ENCODE measurements around the gene ASB9. TPM values are rescaled to one million over a fixed set of nuclear protein-coding genes. Genes with fewer than 3 reads are reported as not detected.
"Not testable (repeated sequence)": the region's sequence is repeated elsewhere in the genome, so short reads cannot be mapped to it uniquely, and the experiment has no call there.

The ASB9 gene, protein sequence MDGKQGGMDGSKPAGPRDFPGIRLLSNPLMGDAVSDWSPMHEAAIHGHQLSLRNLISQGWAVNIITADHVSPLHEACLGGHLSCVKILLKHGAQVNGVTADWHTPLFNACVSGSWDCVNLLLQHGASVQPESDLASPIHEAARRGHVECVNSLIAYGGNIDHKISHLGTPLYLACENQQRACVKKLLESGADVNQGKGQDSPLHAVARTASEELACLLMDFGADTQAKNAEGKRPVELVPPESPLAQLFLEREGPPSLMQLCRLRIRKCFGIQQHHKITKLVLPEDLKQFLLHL
- total RNA-seq = 1 to 10 TPM in 1 of 2 donors, under 1 TPM in 1; 0.95 to 1.9 TPM
- long read RNA-seq, partial matches to known transcripts = 0 of 7 reads
- long read RNA-seq, other reads (novel, unspliced or antisense) = 3 of 7 reads

DNA sequence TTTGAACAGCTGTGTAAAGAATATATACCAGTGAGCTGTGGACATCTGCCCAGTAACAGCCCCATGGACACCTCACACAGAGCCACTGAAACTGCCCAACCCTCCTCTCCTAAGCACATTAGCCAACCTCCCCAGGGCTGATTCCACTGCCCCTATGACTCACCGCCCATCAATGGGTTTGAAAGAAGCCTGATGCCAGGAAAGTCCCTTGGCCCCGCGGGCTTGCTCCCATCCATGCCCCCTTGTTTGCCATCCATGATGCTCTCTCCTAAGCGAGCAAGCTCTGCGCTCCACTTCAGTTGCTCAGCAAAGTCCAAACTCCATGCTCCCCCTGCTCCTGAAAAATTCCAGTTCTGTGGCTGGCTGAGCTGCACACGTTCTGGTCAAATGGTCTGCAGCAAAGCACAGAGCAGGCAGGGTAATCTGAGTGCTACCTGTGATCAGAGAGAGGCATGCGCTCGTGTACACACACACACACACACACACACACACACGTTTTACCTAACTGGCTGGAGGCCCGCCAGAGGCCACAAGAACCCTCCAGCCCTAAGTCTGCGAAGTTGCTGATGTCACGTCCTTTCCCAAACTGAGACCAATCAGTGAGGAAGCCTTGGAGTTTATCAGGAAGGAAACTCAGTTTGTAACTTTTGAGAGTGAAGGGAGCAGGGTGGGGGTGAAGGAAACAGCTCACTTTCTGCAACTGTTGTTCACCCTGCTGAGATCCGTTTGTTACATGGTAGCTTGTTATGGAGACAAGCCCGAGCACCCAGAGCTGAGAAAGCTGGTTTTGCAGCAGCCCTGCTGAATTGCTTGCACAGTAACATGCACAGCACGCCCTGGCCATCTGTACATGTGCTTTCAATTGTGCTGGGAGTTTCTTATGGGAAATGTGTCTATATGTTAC, at the start of gene ASB9:
TSS of gene ASB9 (minus strand) at position 466 of the 904 bp plus-strand sequence. CDS start at position 257, 209 bp downstream.
- peak; percentile 82 for ATAC-seq

DNA sequence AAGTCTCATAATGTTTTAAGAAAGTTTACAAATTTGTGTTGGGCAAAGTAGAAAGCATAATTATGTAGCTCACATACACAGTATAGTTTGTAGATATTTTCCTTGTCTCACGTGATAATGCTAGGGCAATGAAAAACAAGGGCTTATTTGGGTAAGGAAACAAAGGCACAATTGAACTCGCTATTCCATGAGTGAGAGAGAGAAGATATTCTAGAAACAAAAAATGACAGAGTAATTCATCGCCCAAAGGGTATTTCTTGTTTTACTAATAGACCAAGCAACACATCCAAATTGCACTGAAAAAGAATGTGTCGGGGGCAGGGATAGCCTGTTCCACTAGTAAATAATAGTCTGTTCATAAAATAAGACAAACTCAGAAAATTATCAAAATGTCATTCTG, 49.2 kb upstream of the ASB9 start:
- intact Hi-C loops (cut with DNase I, micrococcal nuclease) = no loop called here

More for the DNA sequence above, at the start of gene ASB9:
- intact Hi-C loops (cut with DNase I, micrococcal nuclease) = no loop called here
- peak; percentile 42 to 47 for DNase-seq

DNA sequence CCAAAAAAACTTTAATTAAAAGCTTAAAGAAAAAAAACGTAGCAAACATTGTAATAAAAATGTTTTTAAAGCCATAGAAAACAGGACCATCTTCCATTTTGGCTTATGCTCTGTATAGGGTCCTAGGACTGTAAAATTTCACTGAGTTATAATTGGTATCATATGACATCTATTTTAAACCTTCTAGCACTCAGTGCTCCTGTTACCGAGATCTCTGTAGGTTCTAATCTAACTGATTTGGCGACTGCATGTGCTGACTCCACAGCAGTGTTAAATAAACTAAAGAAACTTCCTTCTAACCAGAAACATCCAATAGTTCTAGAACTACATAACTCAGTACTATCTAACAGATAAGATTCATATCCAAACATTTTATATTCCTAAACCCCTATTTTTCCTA, 45.6 kb upstream of the ASB9 start, which contains the start of gene ASB11:
TSS of gene ASB11 (minus strand) at position 132 of the 400 bp plus-strand sequence. CDS start at position 97, 35 bp downstream.
- ATAC-seq (no peak), DNase-seq (no peak)
- intact Hi-C loops (cut with DNase I, micrococcal nuclease) = no loop called here

More for the DNA sequence above, 49.2 kb upstream of the ASB9 start:
- ATAC-seq = no peak
- DNase-seq = no peak

DNA sequence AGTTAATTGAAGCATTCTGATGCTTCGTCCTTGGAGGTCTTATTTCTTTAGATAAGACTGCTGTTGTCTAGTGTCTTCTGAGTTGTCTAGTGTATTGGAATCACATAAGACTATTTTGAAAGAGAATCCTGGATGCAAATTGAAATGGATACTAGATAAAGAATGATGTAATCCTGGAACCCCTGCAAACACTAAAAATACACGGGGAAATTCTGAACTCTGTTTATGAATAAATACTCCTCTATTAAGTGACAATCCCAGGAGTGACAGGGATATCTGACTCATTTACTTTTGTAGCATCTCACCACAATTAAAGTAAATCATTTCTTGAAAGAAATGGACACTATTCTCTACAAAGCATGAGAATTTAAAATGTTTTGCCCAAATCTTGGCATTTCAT, 44.6 kb upstream of the ASB9 start:
- no peak for ATAC-seq
- DNase-seq = no peak
- intact Hi-C loops (cut with DNase I, micrococcal nuclease) = no loop called here

DNA sequence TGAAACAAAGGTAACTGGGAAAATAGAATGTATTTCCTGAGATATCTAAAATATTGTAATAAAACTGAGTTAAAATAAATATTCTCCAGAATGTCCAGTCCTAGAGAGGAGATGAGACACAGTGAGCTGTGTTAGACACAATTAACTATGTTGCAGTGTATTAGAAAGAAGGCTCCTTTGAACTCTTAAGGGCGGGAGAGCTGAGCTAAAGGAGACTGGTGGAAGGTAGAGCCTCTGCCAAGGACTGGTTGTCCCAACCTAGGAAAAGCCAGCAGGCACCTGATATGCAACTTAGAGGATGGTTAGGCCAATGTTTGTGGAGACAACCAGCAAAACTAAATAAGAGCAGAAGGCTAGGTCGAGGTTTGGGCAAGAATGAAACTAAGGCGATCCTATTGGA, 41.2 kb upstream of the ASB9 start:
- no peak for ATAC-seq
- no peak for DNase-seq
- intact Hi-C loops (cut with DNase I, micrococcal nuclease) = no loop called here

DNA sequence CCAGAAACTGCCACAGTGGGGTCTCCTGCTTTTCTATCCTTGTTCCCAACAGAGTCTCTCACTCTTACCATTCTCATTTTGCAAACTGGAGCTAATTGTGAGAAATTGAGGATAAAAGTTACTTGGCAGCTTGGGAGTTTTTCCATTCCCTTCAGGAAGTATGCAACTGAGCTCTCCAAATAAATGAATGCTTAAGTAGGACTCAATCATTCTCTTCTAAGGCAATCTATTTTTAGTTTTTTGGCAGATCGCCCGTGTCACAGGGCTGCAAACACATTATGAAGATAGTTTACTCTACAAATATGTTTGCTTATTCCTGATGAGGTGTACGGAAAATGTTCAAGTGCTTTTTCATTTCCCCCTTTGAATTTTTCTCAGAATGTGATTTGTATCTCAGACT, 40.2 kb upstream of the ASB9 start:
- intact Hi-C loops (cut with DNase I, micrococcal nuclease) = no loop called here
- no peak for DNase-seq
- no peak for ATAC-seq

DNA sequence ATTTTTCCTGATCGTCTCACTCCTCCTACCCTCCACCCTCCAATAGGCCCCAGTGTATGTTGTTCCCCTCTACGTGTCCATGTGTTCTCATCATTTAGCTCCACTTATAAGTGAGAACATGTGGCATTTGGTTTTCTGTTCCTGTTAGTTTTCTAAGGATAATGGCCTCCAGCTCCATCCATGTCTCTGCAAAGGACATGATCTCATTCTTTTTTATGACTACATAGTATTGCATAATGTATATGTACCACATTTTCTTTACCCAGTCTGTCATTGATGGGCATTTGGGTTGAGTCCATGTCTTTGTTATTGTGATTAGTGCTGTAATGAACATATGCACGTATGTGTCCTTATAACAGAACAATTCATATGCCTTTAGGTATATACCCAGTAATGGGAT, 36.0 kb upstream of the ASB9 start:
- DNase-seq; intact Hi-C loops (cut with DNase I, micrococcal nuclease): not testable (repeated sequence)

DNA sequence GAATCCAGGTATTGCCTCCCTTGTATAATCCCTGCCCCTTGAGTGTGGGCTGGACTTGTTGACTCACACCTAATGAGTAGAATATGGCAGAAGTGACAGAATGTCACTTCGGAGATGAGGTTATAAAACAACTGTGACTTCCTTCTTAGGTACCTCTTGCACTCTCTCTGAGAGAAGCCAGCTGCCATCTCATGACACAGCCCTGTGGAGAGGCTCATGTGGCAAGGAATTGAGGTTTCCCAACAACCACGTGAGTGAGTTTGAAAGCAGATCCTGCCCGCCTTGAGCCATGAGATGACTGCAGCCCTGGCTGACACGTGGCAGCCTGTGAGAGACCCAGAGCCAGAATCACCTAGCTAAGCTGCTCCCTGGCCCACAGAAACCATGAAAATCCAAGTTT, 32.0 kb upstream of the ASB9 start:
- DNase-seq = peak; percentile 15 to 50
- intact Hi-C loops (cut with DNase I, micrococcal nuclease) = no loop called here
- peak; percentile 88 for ATAC-seq

More for the DNA sequence above, 36.0 kb upstream of the ASB9 start:
- not testable (repeated sequence) for ATAC-seq

DNA sequence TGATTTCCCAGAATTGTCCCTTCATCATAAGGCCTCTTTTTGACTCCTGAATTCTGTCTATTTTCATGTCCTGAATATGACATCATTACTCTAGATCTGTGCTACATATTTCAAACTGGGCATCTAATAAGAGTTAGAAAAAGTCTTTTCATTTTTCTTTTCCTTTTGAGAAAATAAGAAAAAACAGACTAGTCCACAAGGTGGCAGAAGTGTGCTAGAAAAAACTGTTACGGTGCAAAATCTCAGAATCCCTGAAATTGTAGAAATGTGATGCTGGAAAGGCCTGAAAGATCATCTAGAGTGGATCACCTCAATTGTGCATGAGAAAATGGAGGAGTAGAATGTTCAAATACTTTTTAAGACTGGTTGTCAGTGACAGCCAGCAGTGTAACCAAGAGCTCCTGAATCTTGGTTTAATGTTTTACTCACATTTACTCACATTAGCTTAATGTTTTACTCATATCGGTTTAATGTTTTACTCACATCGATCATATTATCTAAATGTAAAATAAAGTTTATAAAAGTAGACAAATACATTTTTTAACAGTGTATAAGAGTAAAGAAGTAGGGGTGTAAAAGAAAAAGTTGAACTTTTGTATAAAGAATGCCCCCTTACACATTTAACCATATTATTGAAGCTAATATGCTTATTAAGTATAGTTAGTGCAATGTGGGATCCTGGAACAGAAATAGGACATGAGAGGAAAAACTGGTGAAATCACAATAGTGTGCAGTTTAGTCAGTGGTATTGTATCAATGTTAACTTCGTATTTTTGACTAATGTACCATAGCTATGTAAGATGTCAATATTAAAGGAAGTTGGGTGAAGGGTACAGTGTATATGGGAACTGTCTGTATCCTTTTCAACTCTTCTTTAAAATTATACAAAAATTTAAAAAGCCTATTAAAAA, 30.3 kb upstream of the ASB9 start:
- intact Hi-C loops (cut with DNase I, micrococcal nuclease) = no loop called here
- ATAC-seq (peak; percentile 72), DNase-seq (no peak)

DNA sequence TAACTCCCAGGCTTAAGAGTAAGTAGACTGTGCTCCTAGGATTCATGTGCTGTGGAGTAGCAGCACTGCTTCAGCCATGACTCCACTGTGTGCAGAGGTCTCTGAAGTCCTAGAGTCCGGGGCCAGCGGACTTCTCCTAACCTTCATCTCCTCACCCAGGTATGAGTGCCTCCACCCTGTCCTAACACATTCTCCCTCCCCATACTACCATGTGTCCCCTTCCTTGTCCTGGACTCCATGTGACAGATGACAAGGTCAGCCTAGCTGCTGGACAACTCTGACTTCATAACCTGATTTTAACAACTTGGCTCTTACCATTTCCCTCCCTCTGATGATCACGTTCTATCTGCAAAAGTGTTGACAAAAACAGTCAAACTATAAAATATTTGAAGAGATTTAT, 28.9 kb upstream of the ASB9 start:
- DNase-seq (no peak), ATAC-seq (no peak)
- intact Hi-C loops (cut with DNase I, micrococcal nuclease) = no loop called here

DNA sequence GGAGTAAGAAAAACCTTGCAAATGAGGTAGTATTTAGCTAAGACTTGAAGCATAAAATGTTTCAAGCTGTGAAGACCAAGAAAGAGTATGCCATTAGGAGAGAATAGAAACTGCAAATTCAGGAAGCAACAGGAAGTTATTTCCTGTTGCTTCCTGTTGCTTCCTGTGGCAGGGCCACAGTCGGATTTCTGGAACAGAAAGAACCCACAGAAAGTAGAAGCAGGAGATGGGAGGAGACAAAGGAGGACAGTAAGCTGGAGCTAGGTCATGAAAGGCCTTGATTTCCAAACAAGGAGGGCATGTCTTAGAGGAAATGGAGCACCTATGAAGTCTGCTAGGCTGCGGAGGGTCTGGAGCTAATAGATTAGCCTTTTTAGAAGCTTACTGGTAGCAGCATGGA, 28.3 kb upstream of the ASB9 start:
- ATAC-seq = no peak
- no peak for DNase-seq
- intact Hi-C loops (cut with DNase I, micrococcal nuclease) = no loop called here

DNA sequence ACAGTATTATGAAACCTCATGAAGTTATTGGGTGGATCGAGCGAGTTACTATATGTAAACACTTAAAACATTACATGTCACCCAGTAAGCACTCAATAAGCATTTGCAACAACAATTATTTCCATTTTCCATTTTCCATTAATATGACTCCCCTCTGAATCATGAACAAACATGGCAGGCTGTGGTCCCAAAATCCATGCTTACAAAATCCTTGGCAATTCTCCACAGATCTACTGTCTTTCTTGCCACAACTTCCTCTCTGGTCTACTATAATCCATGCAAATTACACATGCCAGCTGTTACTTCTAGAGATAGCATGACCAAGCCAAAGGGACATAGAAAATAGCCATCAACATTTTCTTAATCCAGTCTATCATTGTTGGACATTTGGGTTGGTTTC, 23.6 kb upstream of the ASB9 start:
- intact Hi-C loops (cut with DNase I, micrococcal nuclease) = no loop called here
- DNase-seq (no peak), ATAC-seq (no peak)

DNA sequence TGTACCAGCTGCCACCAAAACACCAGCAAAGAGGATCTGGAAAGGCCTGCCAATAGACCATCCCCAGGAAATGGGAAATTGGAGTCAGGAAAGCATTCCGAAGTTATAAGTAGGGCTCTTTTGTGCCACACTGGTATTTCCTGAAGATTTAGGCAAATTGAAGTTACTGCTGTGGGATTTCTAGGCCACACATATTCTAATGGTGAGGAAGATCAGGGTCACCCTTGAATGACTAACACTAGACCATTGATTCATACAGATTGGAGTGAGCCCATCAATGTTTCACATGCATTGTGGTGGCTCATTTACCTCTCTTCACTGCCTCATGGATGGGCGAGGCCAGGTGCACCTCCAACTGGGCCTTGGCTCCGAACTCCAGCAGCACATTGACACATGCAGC, 23.0 kb upstream of the ASB9 start:
- no peak for DNase-seq
- intact Hi-C loops (cut with DNase I, micrococcal nuclease) = no loop called here
- no peak for ATAC-seq

DNA sequence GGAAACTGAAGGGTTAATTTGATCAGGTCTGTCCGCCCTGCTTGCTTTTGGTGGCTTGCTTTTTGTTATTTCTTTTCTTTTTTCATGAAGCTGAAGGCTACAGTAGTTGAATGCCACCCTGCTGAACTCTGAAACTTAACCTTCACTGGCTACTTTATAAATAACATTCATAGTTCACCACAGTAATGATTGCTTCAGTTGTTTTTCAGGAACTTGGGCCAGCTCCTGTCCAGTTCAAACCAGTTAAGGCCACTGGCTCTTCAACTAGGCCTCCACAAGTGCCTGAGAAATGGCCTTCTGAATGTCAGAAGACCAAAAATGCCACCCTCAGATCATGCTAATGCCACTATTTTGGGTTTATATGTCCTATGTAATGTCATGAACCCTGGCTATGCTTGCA, 7.7 kb upstream of the ASB9 start:
- intact Hi-C loops (cut with DNase I, micrococcal nuclease) = no loop called here
- ATAC-seq (no peak), DNase-seq (no peak)

DNA sequence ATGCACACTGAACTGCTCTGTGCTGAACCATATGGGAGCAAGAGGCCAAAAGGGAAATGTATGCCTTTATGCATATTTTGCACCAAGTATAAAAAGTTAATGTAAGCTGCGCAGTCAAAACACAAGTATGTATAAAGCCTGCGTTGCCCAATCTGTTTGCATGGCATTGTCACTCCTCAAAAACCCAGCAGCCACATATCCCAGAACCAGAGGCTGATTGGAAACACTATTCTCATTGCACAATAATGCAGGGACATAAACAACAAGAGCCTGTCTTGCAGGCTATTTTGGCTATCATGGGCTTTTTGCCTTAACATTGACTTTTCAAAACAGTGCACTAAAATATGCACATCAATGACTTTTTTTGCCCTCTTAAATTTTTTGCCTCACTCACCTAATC, 5.1 kb upstream of the ASB9 start:
- ATAC-seq (no peak), DNase-seq (no peak)
- intact Hi-C loops (cut with DNase I, micrococcal nuclease) = no loop called here

DNA sequence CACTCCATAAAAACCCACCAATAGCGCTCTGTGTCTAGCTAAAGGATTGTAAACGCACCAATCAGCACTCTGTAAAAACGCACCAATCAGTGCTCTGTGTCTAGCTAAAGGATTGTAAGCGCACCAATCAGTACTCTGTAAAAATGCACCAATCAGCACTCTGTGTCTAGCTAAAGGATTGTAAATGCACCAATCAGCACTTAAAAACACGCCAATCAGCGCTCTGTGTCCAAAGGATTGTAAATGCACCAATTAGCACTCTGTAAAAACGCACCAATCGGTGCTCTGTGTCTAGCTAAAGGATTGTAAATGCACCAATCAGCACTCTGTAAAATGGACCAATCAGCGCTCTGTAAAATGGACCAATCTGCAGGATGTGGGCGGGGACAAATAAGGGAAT, 3.4 kb upstream of the ASB9 start:
- ATAC-seq; DNase-seq; intact Hi-C loops (cut with DNase I, micrococcal nuclease): not testable (repeated sequence)

DNA sequence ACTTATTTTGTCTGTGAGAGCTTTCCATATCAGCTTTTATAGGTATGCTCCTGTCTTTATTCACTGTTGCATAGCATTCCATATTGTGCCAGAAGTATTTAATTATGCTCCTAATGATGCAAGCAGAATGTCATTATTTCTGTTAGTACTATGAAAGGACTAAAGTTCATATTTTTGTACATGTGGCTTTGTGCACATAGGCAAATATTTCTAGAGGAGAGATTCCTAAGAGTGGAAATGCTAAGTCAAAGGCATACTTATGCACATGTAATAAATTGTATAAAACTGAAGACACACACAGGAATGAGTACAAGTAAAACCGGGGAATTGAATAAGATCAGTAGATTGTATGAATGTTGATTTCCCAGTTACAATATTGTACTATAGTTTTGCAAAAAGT, 1.9 kb upstream of the ASB9 start:
- no peak for ATAC-seq
- intact Hi-C loops (cut with DNase I, micrococcal nuclease) = no loop called here
- DNase-seq = no peak

DNA sequence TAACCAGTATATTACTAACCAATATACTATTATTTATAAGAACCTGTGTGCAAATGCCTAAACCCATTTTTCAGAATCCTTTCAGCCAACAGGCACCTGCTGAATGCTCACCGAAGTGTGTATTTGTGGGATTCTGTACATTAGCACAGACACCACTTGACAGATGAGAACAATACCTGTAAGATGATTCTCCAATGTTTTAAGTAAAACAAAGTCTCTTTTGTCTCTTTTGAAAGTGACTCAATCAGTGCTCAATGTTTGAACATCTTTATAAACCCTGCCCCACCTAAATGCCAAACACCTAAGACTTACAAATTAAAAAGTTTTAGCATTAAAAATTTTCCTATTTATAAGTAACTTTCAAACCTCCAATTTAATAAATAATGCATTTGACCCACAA, 763 bp downstream of the ASB9 start:
- ATAC-seq (no peak), DNase-seq (no peak)
- intact Hi-C loops (cut with DNase I, micrococcal nuclease) = no loop called here

DNA sequence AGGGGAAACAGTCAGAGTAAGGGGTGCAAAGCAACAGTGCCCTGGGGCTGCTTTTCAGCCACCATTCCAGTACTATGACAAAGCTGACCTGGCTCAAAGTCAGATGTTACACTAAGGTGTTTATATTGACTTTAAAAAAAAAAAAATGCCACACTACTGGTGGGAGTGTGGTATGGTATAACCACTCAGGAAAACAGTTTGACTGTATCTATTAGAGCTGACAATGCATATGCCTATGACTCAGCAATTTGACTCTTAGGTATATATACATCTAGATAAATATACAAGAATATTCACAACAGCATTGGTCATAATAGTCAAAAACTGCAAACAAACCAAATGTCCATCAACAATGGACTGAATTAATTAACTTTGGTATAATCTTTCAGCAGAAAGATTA, 15.0 kb downstream of the ASB9 start:
- DNase-seq (no peak), ATAC-seq (no peak)
- intact Hi-C loops (cut with DNase I, micrococcal nuclease) = no loop called here
